SU-DHL-6 (cell line): ENCODE results near the gene CCDC169.
"Not testable (repeated sequence)": the region's sequence is repeated elsewhere in the genome, so short reads cannot be mapped to it uniquely, and the experiment has no call there.

Experiments used
- H2AFZ ChIP-seq: fragments of 200-600 bp; sonication (generic); 2 replicates; pipeline ENCODE4 v1.6.1; 2014; ENCODE audit warnings: low read depth, mild to moderate bottlenecking, moderate library complexity, mixed read lengths, antibody characterized with exemption, low read length; ENCODE audit not compliant: severe bottlenecking
- H3F3A ChIP-seq: fragments of 200-600 bp; shearing (Covaris generic); 2 replicates; pipeline ENCODE4 v1.6.0; 2016; ENCODE audit warnings: antibody characterized with exemption, mild to moderate bottlenecking; ENCODE audit not compliant: insufficient read depth
- H3K27ac ChIP-seq: fragments of 200-600 bp; sonication (generic); 2 replicates; pipeline ENCODE4 v1.5.1; 2016; ENCODE audit warnings: low read depth, mild to moderate bottlenecking, low read length, moderate library complexity, mixed read lengths
- H3K27me3 ChIP-seq: fragments of 200-600 bp; sonication (generic), shearing (Covaris generic); 2 replicates; pipeline ENCODE4 v1.6.0; 2014; ENCODE audit warnings: mild to moderate bottlenecking, low read length
- H3K36me3 ChIP-seq: fragments of 200-600 bp; sonication (generic); 2 replicates; pipeline ENCODE4 v1.6.1; 2014; ENCODE audit warnings: mild to moderate bottlenecking, low read length, mixed read lengths
- H3K4me2 ChIP-seq: fragments of 300-600, 200-600 bp; shearing (Covaris generic), sonication (generic); 2 replicates; pipeline ENCODE4 v1.6.0; 2014; ENCODE audit warnings: low read length, low read depth, mild to moderate bottlenecking; ENCODE audit not compliant: poor library complexity, severe bottlenecking
- H3K4me3 ChIP-seq: fragments of 200-600 bp; sonication (generic); 2 replicates; pipeline ENCODE4 v1.5.1; 2014; ENCODE audit warnings: antibody characterized with exemption, low read length, mild to moderate bottlenecking, mixed read lengths; ENCODE audit not compliant: insufficient read depth, poor library complexity, severe bottlenecking
- H3K79me2 ChIP-seq: fragments of 200-600 bp; sonication (generic); 2 replicates; pipeline ENCODE4 v1.6.1; 2014; ENCODE audit warnings: mild to moderate bottlenecking, low read length, moderate library complexity; ENCODE audit not compliant: insufficient read depth
- H3K9ac ChIP-seq: fragments of 200-600 bp; sonication (generic); 2 replicates; pipeline ENCODE4 v1.7.0; 2014; ENCODE audit warnings: mild to moderate bottlenecking, low read length
- H3K9me2 ChIP-seq: fragments of 200-600 bp; sonication (generic); replicated peaks from 2 replicates; pipeline ENCODE4 v1.6.1; 2014; ENCODE audit warnings: low read length; ENCODE audit not compliant: insufficient read depth
- H3K9me3 ChIP-seq: fragments of 200-600 bp; sonication (generic); 2 replicates; pipeline ENCODE4 v1.6.1; 2014; ENCODE audit warnings: low read length, mixed read lengths; ENCODE audit not compliant: insufficient read depth
- H4K20me1 ChIP-seq: fragments of 200-600 bp; sonication (generic); 2 replicates; pipeline ENCODE4 v1.6.1; 2014; ENCODE audit warnings: low read depth, mild to moderate bottlenecking, antibody characterized with exemption, low read length, moderate library complexity, mixed read lengths
- EZH2phosphoT487 ChIP-seq: fragments of 200-600 bp; sonication (generic), shearing (Covaris generic); conservative IDR thresholded peaks from 2 replicates; pipeline ENCODE4 v1.6.1; 2018; ENCODE audit warnings: mild to moderate bottlenecking, antibody characterized with exemption, low read length, moderate library complexity, mixed read lengths
- TF ChIP-seq, protein P1 (sequence below): fragments of 200-600 bp; sonication (generic); IDR thresholded peaks from one replicate; pipeline ENCODE4 v1.5.1; 2017; ENCODE audit warnings: antibody characterized with exemption, mild to moderate bottlenecking, low read length, moderate library complexity; ENCODE audit not compliant: insufficient read depth, poor library complexity, severe bottlenecking

CCDC169 gene

DNA sequence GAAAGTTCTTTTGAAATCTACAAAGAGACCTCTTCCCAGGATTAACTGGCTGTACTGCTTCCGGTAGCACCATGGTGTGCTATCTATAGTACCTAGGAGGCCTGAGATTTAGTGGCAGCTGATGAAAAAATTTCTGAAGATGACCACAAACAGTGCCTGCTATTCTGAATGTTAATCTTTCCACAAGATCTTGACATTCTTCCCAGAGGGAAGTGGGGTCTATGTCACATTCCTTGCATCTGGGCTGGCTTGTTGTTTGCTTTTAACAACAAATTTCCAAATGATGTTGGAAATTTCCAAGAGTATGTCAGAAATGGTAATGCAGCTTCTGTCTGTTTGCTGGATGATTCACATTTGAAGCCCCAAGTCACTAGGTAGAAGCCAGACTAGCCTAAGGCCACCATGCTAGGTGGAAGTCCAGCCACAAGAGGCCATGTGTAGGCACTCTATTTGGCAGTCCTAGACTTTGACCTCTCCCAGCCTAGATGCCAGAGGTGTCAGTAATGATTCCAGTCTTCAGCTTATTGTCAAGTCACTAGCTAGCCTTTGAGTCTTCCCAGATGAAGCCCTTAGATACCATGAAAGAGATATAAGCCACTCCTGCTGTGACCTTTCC lies 26.4 kb upstream of the CCDC169 start:
- Histone ChIP-seq H3K27me3 (no peaks in the 10 kb centered on the region), H3K27ac (no peak overlapping the region), H3K9ac (no peak overlapping the region), H4K20me1 (no peaks in the 10 kb centered on the region), H2AFZ (no peak overlapping the region), H3K9me3 (no peaks in the 10 kb centered on the region), H3K4me2 (no peak overlapping the region), H3K4me3 (no peak overlapping the region), H3K36me3 (no peaks in the 10 kb centered on the region), H3K79me2 (no peaks in the 10 kb centered on the region), H3F3A (no peaks in the 10 kb centered on the region), H3K9me2 (no peaks in the 10 kb centered on the region)
- no peak for TF ChIP-seq EZH2phosphoT487
- TF ChIP-seq, protein P1, sequence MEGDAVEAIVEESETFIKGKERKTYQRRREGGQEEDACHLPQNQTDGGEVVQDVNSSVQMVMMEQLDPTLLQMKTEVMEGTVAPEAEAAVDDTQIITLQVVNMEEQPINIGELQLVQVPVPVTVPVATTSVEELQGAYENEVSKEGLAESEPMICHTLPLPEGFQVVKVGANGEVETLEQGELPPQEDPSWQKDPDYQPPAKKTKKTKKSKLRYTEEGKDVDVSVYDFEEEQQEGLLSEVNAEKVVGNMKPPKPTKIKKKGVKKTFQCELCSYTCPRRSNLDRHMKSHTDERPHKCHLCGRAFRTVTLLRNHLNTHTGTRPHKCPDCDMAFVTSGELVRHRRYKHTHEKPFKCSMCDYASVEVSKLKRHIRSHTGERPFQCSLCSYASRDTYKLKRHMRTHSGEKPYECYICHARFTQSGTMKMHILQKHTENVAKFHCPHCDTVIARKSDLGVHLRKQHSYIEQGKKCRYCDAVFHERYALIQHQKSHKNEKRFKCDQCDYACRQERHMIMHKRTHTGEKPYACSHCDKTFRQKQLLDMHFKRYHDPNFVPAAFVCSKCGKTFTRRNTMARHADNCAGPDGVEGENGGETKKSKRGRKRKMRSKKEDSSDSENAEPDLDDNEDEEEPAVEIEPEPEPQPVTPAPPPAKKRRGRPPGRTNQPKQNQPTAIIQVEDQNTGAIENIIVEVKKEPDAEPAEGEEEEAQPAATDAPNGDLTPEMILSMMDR = no peak

DNA sequence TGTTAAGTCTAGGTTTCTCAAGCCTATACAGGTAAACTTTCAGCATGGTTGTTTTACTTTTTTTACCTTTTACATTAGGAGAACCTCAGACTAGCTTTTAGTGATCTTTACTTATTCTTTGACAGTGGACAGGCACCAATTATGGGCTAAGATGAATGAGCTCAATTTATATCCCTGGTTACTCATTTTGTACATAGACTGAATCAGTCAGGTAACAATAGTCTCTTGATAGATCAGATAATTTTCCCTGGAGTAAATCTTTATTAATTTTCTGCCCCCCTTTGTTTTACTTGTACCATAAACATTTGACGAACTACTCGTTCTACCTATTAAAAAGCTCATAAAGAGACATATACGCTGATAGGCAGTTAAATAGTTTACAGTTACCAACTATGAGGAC lies 25.8 kb upstream of the CCDC169 start:
- H3K9me2 ChIP-seq = no peaks in the 10 kb centered on the region
- H3K27me3 ChIP-seq = no peaks in the 10 kb centered on the region
- H3K9me3 ChIP-seq = no peaks in the 10 kb centered on the region
- no peak overlapping the region for H3K4me2 ChIP-seq
- TF ChIP-seq, protein P1 = no peak
- no peak for TF ChIP-seq EZH2phosphoT487
- no peaks in the 10 kb centered on the region for H3K79me2 ChIP-seq
- H3K9ac ChIP-seq = no peak overlapping the region
- H3F3A ChIP-seq = no peaks in the 10 kb centered on the region
- H4K20me1 ChIP-seq = no peaks in the 10 kb centered on the region
- H2AFZ ChIP-seq = no peak overlapping the region
- H3K4me3 ChIP-seq = no peak overlapping the region
- H3K27ac ChIP-seq = no peak overlapping the region
- H3K36me3 ChIP-seq = no peaks in the 10 kb centered on the region

GRCh38 chr13:36319793-36320192 lies 22.2 kb upstream of the CCDC169 start:
- H3F3A ChIP-seq, H3K9me2 ChIP-seq, H2AFZ ChIP-seq, H3K79me2 ChIP-seq, H3K4me2 ChIP-seq, H4K20me1 ChIP-seq, H3K36me3 ChIP-seq, H3K4me3 ChIP-seq, H3K9me3 ChIP-seq, H3K27me3 ChIP-seq, H3K9ac ChIP-seq, H3K27ac ChIP-seq: not testable (repeated sequence)

GRCh38 chr13:36313047-36313969 lies 15.7 kb upstream of the CCDC169 start:
- no peak overlapping the region for H3K4me3 ChIP-seq
- H3K4me2 ChIP-seq = no peak overlapping the region
- no peaks in the 10 kb centered on the region for H3K9me3 ChIP-seq
- no peaks in the 10 kb centered on the region for H3K36me3 ChIP-seq
- TF ChIP-seq, protein P1 = no peak
- TF ChIP-seq EZH2phosphoT487 = no peak
- H3K27ac ChIP-seq = no peak overlapping the region
- no peak overlapping the region for H3K9ac ChIP-seq
- no peaks in the 10 kb centered on the region for H3K79me2 ChIP-seq
- no peaks in the 10 kb centered on the region for H3K9me2 ChIP-seq
- H2AFZ ChIP-seq = no peak overlapping the region
- H4K20me1 ChIP-seq = no peaks in the 10 kb centered on the region
- no peaks in the 10 kb centered on the region for H3K27me3 ChIP-seq
- no peaks in the 10 kb centered on the region for H3F3A ChIP-seq
